Liver (tissue), 9 donors: ENCODE measurements around the gene ZFX. TPM values are rescaled to one million over a fixed set of nuclear protein-coding genes. Genes with fewer than 3 reads are reported as not detected.

ENCODE experiments used
- DNase-seq: peaks from one replicate; pipeline ENCODE4 v3.0.0-alpha.2; 2017; ENCODE audit warnings: low spot score
- H3K27ac ChIP-seq, 2 donors: one replicate each; pipeline ENCODE4 v1.7.0; 2013; ENCODE audit warnings: inconsistent platforms in 2 of 2, low read length in 2 of 2, control low read depth in 1 of 2, low read depth in 1 of 2, mild to moderate bottlenecking in 1 of 2
- H3K27me3 ChIP-seq, 4 donors: one replicate each; pipeline versions ENCODE4 v1.6.1 to v1.7.0; 2013; ENCODE audit warnings: low read length in 3 of 4, inconsistent platforms in 1 of 4, mild to moderate bottlenecking in 1 of 4, moderate library complexity in 1 of 4; ENCODE audit not compliant: control insufficient read depth in 4 of 4, insufficient read depth in 4 of 4
- H3K36me3 ChIP-seq, 4 donors: one replicate each; pipeline versions ENCODE4 v1.6.1 to v1.7.0; 2013; ENCODE audit warnings: low read length in 3 of 4, mild to moderate bottlenecking in 3 of 4, low read depth in 1 of 4, moderate library complexity in 1 of 4; ENCODE audit not compliant: control insufficient read depth in 4 of 4, insufficient read depth in 3 of 4
- H3K4me1 ChIP-seq, 4 donors: one replicate each; pipeline versions ENCODE4 v1.6.1 to v1.7.0; 2013; ENCODE audit warnings: low read length in 3 of 4, mild to moderate bottlenecking in 3 of 4, moderate library complexity in 1 of 4; ENCODE audit not compliant: control insufficient read depth in 4 of 4, insufficient read depth in 4 of 4
- H3K4me3 ChIP-seq, 3 donors: one replicate each; pipeline versions ENCODE4 v1.6.1 to v1.7.0; 2013; ENCODE audit warnings: low read length in 3 of 3, control low read depth in 1 of 3, low read depth in 1 of 3, mild to moderate bottlenecking in 1 of 3
- H3K9ac ChIP-seq, 2 donors: one replicate each; pipeline ENCODE4 v1.7.0; 2013; ENCODE audit warnings: low read length in 2 of 2, mild to moderate bottlenecking in 2 of 2, moderate library complexity in 2 of 2, control low read depth in 1 of 2, low read depth in 1 of 2
- H3K9me3 ChIP-seq, 4 donors: one replicate each; pipeline versions ENCODE4 v1.6.1 to v1.7.0; 2013; ENCODE audit warnings: low read length in 3 of 4; ENCODE audit not compliant: control insufficient read depth in 4 of 4
- EGR1 ChIP-seq, 2 donors: IDR thresholded peaks; 2 replicates each; pipeline ENCODE4 v1.6.1; 2016 to 2018; ENCODE audit warnings: antibody characterized with exemption in 2 of 2, low read depth in 2 of 2
- FOXA1 ChIP-seq: IDR thresholded peaks from 2 replicates; pipeline ENCODE4 v1.6.1; 2016; ENCODE audit warnings: antibody characterized with exemption
- FOXA2 ChIP-seq: IDR thresholded peaks from 2 replicates; pipeline ENCODE4 v1.6.1; 2016; ENCODE audit warnings: antibody characterized with exemption
- GABPA ChIP-seq, 2 donors: IDR thresholded peaks in 1 of 2; conservative IDR thresholded peaks in 1 of 2; 2 replicates each; pipeline ENCODE4 v1.6.1; 2016; ENCODE audit warnings: antibody characterized with exemption in 2 of 2, mild to moderate bottlenecking in 1 of 2, moderate library complexity in 1 of 2
- HNF4A ChIP-seq, 2 donors: conservative IDR thresholded peaks; 2 replicates each; pipeline ENCODE4 v1.6.1; 2016; ENCODE audit warnings: antibody characterized with exemption in 2 of 2, mild to moderate bottlenecking in 2 of 2
- HNF4G ChIP-seq: IDR thresholded peaks from 2 replicates; pipeline ENCODE4 v1.6.1; 2016; ENCODE audit warnings: antibody characterized with exemption
- JUND ChIP-seq, 2 donors: IDR thresholded peaks; 2 replicates each; pipeline ENCODE4 v1.6.1; 2016; ENCODE audit warnings: antibody characterized with exemption in 2 of 2
- NR2F2 ChIP-seq: IDR thresholded peaks from 2 replicates; pipeline ENCODE4 v1.6.1; 2016; ENCODE audit warnings: antibody characterized with exemption
- RAD21 ChIP-seq, 2 donors: IDR thresholded peaks; 2 replicates each; pipeline ENCODE4 v1.6.1; 2016; ENCODE audit warnings: antibody characterized with exemption in 2 of 2, mild to moderate bottlenecking in 2 of 2
- RXRA ChIP-seq, 2 donors: IDR thresholded peaks; 2 replicates each; pipeline ENCODE4 v1.6.1; 2017 to 2018; ENCODE audit warnings: antibody characterized with exemption in 2 of 2, mild to moderate bottlenecking in 1 of 2
- SP1 ChIP-seq: IDR thresholded peaks from 2 replicates; pipeline ENCODE4 v1.6.1; 2018; ENCODE audit warnings: antibody characterized with exemption, mild to moderate bottlenecking
- WGBS: extraction: QIAGEN DNeasy Blood & Tissue Kit; methylation state at CpG from one replicate; pipeline ENCODE4 v1.1.7; 2013; 5-methylcytosine and 5-hydroxymethylcytosine counted together
- polyA plus RNA-seq, 2 donors: library from polyadenylated mRNA; stranded (reverse) in 1 of 2; unstranded in 1 of 2; fragments of 200-250 nt in 1 of 2; fragments of >200 nt in 1 of 2; fragmentation: Nextera tagmentation in 1 of 2; extraction: Ambion mirVana in 1 of 2; gene quantifications; one replicate each; pipeline versions ENCODE4 v1.2.1 to v1.2.3, GENCODE V29; 2013 to 2015
- total RNA-seq, 2 donors: library from RNA; depleted of rRNA; stranded (reverse); fragments of >200 nt; gene quantifications; one replicate each; pipeline ENCODE4 v1.2.3, GENCODE V29; 2014
- TF ChIP-seq, protein P1 (sequence below): IDR thresholded peaks from 2 replicates; pipeline ENCODE4 v1.6.1; 2016; ENCODE audit warnings: antibody characterized with exemption
- TF ChIP-seq, protein P2 (sequence below): IDR thresholded peaks from 2 replicates; pipeline ENCODE4 v1.6.1; 2016; ENCODE audit warnings: antibody characterized with exemption
- TF ChIP-seq, protein P3 (sequence below): fragments of 150-350 bp; IDR thresholded peaks from 2 replicates; pipeline ENCODE4 v1.5.1; 2017; ENCODE audit warnings: improper control_type of control experiment, low read depth, low read length; ENCODE audit not compliant: missing input control
- TF ChIP-seq, protein P4 (sequence below): IDR thresholded peaks from 2 replicates; pipeline ENCODE4 v1.6.1; 2016; ENCODE audit warnings: antibody characterized with exemption, mild to moderate bottlenecking
- donor health status: healthy.
- donor health status: healthy.
- donor health status: healthy.
- donor health status: healthy.
- donor health status: healthy.

Gene ZFX
- total and polyA plus RNA-seq, 4 donors = 3.8 to 50.0 (median 19.0) TPM

DNA sequence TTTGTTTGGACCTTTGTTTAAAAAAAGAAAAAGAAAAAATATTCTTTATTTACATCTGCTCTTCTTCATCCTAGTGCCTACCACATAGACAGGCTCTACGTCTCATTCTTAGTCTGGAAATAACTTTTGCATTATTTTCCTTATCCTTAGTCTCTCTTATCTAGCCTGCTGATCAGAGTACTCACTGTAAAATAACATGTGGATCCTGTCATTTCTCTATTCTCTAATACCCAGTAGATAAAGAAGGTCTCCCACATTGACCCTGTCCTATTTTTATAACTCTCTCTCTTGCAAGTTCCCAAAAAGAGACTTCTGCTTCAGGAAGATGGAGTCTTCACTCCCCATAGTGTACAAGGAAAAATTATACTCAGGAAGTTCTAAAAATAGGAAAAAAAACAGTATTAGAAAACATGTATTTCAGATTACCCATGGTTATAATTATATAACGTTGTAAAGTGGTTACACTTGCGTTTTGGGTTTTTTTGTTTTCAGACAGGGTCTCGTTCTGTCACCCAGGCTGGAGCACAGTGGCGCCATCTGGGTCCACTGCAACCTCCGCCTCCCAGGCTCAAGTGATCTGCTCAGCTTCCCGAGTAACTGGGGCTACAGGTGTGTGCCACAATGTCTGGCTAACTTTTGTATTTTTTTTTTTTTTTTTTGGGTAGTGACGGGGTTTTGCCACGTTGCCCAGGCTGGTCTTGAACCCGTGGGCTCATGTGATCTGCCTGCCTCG, 23.8 kb downstream of the ZFX start:
- DNase-seq = no peak
- Histone ChIP-seq H3K4me1 (peaks cover 0 to 27% (median 10%) of the 10 kb centered on the region in 4 donors), H3K4me3 (no peak overlapping the region), H3K9ac (no peak overlapping the region), H3K27me3 (no peaks in the 10 kb centered on the region), H3K36me3 (peaks cover 0 to 31% (median 13%) of the 10 kb centered on the region in 4 donors), H3K27ac (no peak overlapping the region), H3K9me3 (no peaks in the 10 kb centered on the region)
- TF ChIP-seq JUND (IDR thresholded peaks at IDR 0.05) (no peak), HNF4G (no peak), FOXA1 (no peak), SP1 (no peak), RXRA (IDR thresholded peaks at IDR 0.05) (no peak), FOXA2 (no peak), HNF4A (conservative IDR thresholded peaks at IDR 0.05) (no peak), RAD21 (IDR thresholded peaks at IDR 0.05) (no peak), GABPA (IDR thresholded peaks at IDR 0.05 in 1 of 2, conservative IDR thresholded peaks at IDR 0.05 in 1 of 2) (no peak), NR2F2 (no peak)
- TF ChIP-seq, protein P1, sequence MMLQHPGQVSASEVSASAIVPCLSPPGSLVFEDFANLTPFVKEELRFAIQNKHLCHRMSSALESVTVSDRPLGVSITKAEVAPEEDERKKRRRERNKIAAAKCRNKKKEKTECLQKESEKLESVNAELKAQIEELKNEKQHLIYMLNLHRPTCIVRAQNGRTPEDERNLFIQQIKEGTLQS = no peak
- TF ChIP-seq, protein P2, sequence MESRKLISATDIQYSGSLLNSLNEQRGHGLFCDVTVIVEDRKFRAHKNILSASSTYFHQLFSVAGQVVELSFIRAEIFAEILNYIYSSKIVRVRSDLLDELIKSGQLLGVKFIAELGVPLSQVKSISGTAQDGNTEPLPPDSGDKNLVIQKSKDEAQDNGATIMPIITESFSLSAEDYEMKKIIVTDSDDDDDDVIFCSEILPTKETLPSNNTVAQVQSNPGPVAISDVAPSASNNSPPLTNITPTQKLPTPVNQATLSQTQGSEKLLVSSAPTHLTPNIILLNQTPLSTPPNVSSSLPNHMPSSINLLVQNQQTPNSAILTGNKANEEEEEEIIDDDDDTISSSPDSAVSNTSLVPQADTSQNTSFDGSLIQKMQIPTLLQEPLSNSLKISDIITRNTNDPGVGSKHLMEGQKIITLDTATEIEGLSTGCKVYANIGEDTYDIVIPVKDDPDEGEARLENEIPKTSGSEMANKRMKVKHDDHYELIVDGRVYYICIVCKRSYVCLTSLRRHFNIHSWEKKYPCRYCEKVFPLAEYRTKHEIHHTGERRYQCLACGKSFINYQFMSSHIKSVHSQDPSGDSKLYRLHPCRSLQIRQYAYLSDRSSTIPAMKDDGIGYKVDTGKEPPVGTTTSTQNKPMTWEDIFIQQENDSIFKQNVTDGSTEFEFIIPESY = no peak
- TF ChIP-seq, protein P3, sequence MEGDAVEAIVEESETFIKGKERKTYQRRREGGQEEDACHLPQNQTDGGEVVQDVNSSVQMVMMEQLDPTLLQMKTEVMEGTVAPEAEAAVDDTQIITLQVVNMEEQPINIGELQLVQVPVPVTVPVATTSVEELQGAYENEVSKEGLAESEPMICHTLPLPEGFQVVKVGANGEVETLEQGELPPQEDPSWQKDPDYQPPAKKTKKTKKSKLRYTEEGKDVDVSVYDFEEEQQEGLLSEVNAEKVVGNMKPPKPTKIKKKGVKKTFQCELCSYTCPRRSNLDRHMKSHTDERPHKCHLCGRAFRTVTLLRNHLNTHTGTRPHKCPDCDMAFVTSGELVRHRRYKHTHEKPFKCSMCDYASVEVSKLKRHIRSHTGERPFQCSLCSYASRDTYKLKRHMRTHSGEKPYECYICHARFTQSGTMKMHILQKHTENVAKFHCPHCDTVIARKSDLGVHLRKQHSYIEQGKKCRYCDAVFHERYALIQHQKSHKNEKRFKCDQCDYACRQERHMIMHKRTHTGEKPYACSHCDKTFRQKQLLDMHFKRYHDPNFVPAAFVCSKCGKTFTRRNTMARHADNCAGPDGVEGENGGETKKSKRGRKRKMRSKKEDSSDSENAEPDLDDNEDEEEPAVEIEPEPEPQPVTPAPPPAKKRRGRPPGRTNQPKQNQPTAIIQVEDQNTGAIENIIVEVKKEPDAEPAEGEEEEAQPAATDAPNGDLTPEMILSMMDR = no peak
- TF ChIP-seq, protein P4, sequence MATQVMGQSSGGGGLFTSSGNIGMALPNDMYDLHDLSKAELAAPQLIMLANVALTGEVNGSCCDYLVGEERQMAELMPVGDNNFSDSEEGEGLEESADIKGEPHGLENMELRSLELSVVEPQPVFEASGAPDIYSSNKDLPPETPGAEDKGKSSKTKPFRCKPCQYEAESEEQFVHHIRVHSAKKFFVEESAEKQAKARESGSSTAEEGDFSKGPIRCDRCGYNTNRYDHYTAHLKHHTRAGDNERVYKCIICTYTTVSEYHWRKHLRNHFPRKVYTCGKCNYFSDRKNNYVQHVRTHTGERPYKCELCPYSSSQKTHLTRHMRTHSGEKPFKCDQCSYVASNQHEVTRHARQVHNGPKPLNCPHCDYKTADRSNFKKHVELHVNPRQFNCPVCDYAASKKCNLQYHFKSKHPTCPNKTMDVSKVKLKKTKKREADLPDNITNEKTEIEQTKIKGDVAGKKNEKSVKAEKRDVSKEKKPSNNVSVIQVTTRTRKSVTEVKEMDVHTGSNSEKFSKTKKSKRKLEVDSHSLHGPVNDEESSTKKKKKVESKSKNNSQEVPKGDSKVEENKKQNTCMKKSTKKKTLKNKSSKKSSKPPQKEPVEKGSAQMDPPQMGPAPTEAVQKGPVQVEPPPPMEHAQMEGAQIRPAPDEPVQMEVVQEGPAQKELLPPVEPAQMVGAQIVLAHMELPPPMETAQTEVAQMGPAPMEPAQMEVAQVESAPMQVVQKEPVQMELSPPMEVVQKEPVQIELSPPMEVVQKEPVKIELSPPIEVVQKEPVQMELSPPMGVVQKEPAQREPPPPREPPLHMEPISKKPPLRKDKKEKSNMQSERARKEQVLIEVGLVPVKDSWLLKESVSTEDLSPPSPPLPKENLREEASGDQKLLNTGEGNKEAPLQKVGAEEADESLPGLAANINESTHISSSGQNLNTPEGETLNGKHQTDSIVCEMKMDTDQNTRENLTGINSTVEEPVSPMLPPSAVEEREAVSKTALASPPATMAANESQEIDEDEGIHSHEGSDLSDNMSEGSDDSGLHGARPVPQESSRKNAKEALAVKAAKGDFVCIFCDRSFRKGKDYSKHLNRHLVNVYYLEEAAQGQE = no peak
- WGBS = 87% methylated on average over 11 of the region's 11 CpGs

DNA sequence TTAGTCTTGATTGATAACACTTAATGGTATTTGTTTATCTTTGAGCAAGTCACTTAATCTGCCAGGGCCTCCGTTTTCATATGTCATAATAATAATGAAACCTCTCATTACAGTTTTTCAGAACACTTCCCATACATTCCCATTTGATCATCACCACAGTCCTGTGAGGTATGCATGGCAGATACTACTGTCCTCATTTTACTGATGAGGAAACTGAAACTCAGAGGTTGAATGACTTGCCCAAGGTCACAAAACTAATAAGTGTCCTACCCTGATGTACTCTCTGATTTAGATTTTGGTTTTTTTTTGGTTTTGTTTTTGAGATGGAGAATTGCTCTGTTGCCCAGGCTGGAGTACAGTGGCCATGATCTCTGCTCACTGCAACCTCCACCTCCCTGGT, 25.7 kb downstream of the ZFX start:
- no peaks in the 10 kb centered on the region for H3K27me3 ChIP-seq
- no peak overlapping the region for H3K9ac ChIP-seq
- WGBS = 82% methylated on average over 1 of the region's 1 CpG
- no peak overlapping the region for H3K4me3 ChIP-seq
- TF ChIP-seq EGR1 (IDR thresholded peaks at IDR 0.05; ENCODE audit: low read depth in 2 of 2) = no peak
- no peak for TF ChIP-seq RXRA (IDR thresholded peaks at IDR 0.05)
- no peak for TF ChIP-seq FOXA2
- TF ChIP-seq, protein P3 = no peak
- TF ChIP-seq NR2F2 = no peak
- TF ChIP-seq HNF4G = no peak
- TF ChIP-seq SP1 = no peak
- TF ChIP-seq JUND (IDR thresholded peaks at IDR 0.05) = no peak
- TF ChIP-seq GABPA (IDR thresholded peaks at IDR 0.05 in 1 of 2, conservative IDR thresholded peaks at IDR 0.05 in 1 of 2) = no peak
- peaks cover 4 to 36% (median 19%) of the 10 kb centered on the region in 4 donors for H3K36me3 ChIP-seq
- peaks cover 0 to 15% (median 9%) of the 10 kb centered on the region in 4 donors for H3K4me1 ChIP-seq
- no peak for DNase-seq
- H3K27ac ChIP-seq = no peak overlapping the region
- H3K9me3 ChIP-seq = no peaks in the 10 kb centered on the region
